Activated B cell treated with CpG ODN at 0.5 μM for 24 hours (primary cell): ENCODE data around the gene TOM1L1. TPM values are rescaled to one million over a fixed set of nuclear protein-coding genes. Genes with fewer than 3 reads are reported as not detected.

Experiments
- ATAC-seq: fragments of 200-7000 bp; cut with Tn5 transposase; one replicate; pipeline ENCODE4 v1.10.0; 2021; ENCODE audit warnings: low read depth, mild to moderate bottlenecking, moderate library complexity
- CTCF ChIA-PET: fragments of 350-600 bp; sonication (Branson Sonifier 250); formaldehyde crosslinking; loops from one replicate; lab custom pipeline; 2021; ENCODE audit warnings: antibody characterized with exemption; lab: Charles Lee
- POLR2A ChIA-PET: fragments of 350-600 bp; sonication (Branson Sonifier 250); formaldehyde crosslinking; loops from one replicate; lab custom pipeline; 2021; ENCODE audit warnings: antibody characterized with exemption; lab: Charles Lee
- DNase-seq: peaks from one replicate; pipeline ENCODE4 v3.0.0; 2022
- H3K27ac Mint-ChIP-seq: one replicate; pipeline ENCODE4 v1.8.0; 2020; ENCODE audit warnings: mixed read lengths
- H3K27me3 Mint-ChIP-seq: one replicate; pipeline ENCODE4 v1.8.0; 2021; ENCODE audit warnings: mixed read lengths
- H3K36me3 Mint-ChIP-seq: one replicate; pipeline ENCODE4 v1.8.0; 2021; ENCODE audit warnings: low read depth, mixed read lengths
- H3K4me1 Mint-ChIP-seq: one replicate; pipeline ENCODE4 v1.8.0; 2021; ENCODE audit warnings: mixed read lengths
- H3K4me3 Mint-ChIP-seq: one replicate; pipeline ENCODE4 v1.8.0; 2020; ENCODE audit warnings: mild to moderate bottlenecking, mixed read lengths
- H3K9me3 Mint-ChIP-seq: one replicate; pipeline ENCODE4 v1.8.0; 2020; ENCODE audit warnings: mixed read lengths
- CTCF ChIP-seq: fragments of 200-600 bp; IDR thresholded peaks from one replicate; pipeline ENCODE4 v1.8.0; 2022; ENCODE audit warnings: antibody characterized with exemption, mild to moderate bottlenecking
- intact Hi-C: fragments of 100-400 bp; cut with micrococcal nuclease; formaldehyde crosslinking; loops from one replicate; pipeline ENCODE4 v1.15.1; 2024
- total RNA-seq: library from RNA; stranded (reverse); gene quantifications from 2 replicates; pipeline ENCODE4 v1.2.3, GENCODE V29; 2022

Gene TOM1L1
- total RNA-seq, 1 donor from 2014 or later: not detected

- TF ChIP-seq CTCF: no peak
- Mint-ChIP-seq H3K4me1 (no peaks in the 10 kb centered on the region), H3K36me3 (peaks cover 10% of the 10 kb centered on the region), H3K4me3 (no peak overlapping the region), H3K9me3 (no peaks in the 10 kb centered on the region), H3K27ac (no peak overlapping the region), H3K27me3 (no peaks in the 10 kb centered on the region)
- ATAC-seq (no peak), DNase-seq (no peak)
- POLR2A ChIA-PET: no interaction called here
- intact Hi-C loops: no loop called here
- CTCF ChIA-PET: interaction anchor here (2.2 kb wide), 1 partner anchor 11 kb away, joined by 8 read pairs; no protein-coding TSS in a partner anchor
These were observed 103.8 kb downstream of the TOM1L1 start for GRCh38 chr17:55004484-55004883.

GRCh38 chr17:55005520-55005919 is 104.9 kb downstream of the TOM1L1 start:
- no peak overlapping the region for H3K27ac Mint-ChIP-seq
- CTCF ChIA-PET: interaction anchor here (1.3 to 2.2 kb wide), 4 partner anchors 12 to 347 kb away, joined by 3 to 8 read pairs (median 4); no protein-coding TSS in a partner anchor
- no peaks in the 10 kb centered on the region for H3K27me3 Mint-ChIP-seq
- ATAC-seq (no peak), DNase-seq (no peak)
- no peak overlapping the region for H3K4me3 Mint-ChIP-seq
- no peaks in the 10 kb centered on the region for H3K4me1 Mint-ChIP-seq
- H3K9me3 Mint-ChIP-seq: no peaks in the 10 kb centered on the region
- no peak for TF ChIP-seq CTCF
- POLR2A ChIA-PET: no interaction called here
- intact Hi-C loops: no loop called here
- H3K36me3 Mint-ChIP-seq: peaks cover 7% of the 10 kb centered on the region

Other genes with a start within 250 kb of the TOM1L1 start
- gene COX11, start 67.8 kb downstream of the TOM1L1 start, total RNA-seq: 38.5 and 46.5 TPM in 2 replicates
- 6.9 and 9.5 TPM in 2 replicates for gene STXBP4, start 67.9 kb downstream of the TOM1L1 start, total RNA-seq